NCI-H2171 (cell line): ENCODE data around the gene FAM241A.
"Not testable (repeated sequence)": the region's sequence is repeated elsewhere in the genome, so short reads cannot be mapped to it uniquely, and the experiment has no call there.

Experiments used
- DNase-seq: peaks from one replicate; lab custom pipeline; 2025; lab: John Stamatoyannopoulos, UW

FAM241A gene

DNA sequence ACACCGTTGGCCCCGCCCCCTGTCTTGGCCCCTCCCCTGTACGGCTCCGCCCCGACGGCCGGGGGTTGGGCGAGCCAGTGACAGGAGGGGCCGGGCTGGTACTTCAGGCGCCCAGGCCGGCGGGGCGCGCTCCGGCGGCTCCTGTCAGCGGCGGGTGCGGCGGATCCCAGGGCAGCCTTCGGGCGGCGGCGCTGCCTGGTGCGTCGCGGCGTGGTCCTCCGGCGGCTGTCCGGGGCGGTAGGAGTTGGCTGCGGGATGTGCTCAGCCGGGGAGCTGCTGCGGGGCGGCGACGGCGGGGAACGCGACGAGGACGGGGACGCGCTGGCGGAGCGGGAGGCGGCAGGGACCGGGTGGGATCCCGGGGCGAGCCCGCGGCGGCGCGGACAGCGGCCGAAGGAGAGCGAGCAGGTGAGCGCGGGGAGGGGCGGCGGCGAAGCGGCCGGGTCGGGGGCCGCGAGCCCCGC, at the start of gene FAM241A:
TSS of gene FAM241A (plus strand) at position 129 of the 464 bp plus-strand sequence. CDS start at position 256, 127 bp downstream.
- peak; percentile 21 for DNase-seq

DNA sequence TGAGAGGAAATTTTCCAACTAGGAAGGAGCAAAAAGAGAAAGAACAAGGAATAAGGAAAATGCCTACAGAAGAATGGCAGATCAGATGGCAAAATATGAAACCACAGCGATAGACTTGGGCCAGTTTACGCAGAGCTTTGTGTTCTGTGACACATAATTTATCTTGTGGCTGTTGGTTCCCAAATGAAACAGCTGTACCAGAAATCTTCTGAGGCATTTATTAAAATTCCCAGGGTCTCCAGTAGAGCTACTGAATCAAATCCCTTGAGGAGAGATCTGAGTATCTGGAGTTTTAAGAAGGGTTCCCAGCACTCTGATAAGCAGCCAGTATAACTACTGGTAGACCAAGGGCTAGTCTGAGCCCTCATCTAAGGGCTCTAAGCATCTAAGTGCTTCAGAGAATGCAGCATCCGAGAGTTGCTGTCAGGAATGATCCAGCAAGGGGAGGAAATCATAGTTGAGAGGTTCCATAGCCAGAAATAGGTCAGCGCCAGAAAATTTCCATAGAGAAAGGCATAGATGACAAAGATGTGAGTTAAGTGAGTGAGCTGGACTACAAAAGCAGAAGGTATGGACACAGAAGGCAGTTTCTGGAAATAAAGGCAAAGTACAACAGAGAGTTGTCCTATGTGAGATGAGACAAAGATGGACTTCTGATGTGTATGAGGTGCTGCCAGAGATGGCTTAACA, 46.3 kb upstream of the FAM241A start:
- DNase-seq, result no peak

DNA sequence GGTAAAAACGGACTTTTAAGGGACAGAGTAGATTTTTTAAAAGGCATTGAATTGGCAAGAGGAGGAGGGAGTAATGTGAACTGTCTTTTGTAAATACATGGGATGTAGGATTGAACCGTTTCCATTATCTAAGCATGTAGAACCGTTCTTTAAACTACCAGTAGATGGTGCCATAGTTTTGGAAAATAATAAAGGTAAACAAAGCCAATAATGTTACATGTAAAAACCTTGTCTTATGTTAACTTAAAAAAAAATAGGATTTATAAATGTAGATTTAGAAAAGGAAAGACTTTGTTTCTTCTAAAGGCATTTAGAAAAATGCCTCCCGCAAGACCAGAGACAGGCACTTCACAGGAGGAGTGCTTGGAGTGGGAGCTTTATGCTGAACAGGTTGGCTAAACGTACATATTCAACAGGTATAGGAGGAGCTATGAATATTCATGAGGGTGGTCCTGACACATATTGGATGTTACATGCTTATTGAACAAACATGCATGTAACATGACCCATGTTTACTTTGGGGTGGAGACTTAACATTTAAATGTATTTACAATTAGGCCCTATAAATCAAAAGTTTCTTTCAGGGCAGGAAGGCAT, 45.5 kb upstream of the FAM241A start:
- DNase-seq, result no peak

DNA sequence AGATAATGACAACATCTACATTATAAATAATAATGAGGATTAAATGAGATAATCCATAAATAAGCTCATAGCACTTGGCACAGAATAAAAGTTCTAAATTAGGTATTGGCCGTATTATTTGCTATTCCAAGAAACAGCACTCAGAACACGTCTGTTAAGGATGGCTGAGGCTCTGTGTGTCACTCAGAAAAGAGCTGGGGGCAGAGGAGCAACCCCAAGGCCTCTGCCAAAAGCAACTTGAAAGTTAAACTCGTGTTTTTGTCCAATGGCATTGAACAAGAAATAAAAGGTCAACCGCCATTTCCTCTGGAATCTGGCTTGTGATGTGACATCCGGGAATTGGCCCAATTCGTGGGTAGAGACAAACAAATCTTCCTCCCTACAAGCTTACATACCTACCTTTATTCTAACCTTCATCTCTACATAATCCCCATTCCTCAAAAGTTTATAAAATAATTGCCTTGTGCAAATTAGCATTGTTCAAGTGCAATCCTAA, 42.3 kb upstream of the FAM241A start:
- no peak for DNase-seq

DNA sequence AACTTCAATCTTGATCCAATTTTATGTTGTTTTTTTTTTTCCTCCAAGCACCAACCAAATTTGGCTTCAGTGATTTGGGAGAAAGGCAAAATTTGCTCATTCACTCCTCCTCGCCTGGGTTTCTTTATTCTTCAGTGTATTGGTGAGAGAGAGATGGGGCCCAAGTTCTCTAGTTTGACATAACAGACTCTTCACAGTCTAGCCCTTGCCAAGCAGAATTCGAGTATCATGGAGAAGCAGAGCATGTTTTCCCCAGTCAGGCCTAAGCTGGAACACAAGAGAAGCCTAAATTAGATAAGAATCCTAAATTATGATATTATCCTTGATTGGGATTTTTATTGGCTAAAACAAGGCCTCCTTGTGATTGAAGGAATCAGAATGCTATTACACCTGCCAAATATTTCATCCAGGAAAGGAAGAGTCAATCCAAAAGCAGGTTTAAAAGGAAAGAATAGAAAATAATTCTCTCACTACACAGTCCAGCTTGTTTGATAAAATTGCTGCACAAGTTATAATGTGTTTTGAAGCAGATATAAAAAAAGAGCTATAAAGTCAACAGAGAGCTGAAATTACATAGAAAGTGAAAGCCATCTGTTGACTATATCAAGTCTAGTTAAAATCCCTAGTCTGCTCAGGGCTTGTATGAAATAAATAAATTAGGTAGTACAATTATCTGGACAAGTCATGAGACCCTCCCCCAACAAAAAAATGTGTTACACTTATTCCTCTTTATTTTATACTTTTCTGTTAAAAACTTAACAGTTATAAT, 39.9 kb upstream of the FAM241A start:
- no peak for DNase-seq

DNA sequence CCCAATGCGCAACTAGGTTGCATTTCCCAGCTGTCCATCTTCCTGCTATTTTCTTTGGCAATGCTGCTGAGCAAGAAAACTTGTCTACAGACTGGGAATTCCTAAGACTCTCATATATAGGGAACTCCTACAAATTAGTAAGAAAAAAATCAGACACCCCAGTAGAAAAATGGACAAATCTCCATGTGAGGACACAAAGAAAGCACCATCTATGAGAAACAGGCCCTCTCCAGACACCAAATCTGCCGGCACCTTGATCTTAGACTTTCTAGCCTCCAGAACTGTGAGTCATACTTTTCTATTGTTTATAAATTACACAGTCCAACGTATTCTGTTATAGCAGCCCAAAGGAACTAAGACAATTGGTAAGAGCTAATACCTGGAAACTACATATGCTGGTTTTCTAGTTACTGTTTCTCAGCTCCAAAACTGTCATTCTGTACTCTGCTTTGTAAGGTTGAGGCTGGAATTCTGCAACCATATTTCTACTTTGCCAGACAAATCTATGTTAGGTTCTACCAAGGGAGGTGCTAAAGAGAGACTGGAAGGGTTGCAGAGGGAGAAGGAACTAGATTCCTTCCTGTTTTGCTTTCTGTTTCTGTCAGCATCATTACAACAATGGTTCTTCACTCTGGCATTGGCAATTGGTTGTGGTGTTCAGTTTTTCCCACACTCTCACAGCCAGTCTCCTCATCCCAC, 35.7 kb upstream of the FAM241A start:
- no peak for DNase-seq

DNA sequence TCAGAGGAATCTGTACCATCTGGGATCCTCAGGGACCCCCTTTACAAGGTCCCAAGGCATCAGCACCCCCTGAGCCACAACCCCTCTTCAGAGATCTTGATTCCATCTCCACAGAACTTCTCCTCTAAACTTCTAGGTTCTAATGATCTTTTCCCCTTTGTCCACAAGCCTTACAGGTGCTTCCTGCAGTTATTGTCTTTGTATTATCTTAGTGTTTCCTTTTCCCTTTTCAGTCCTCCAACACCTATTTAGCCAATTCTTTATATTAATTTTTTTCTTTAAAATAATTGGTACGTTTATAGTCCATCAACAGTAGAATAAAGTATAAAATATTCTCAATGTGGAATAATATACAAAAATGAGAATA, 35.2 kb upstream of the FAM241A start:
- DNase-seq, result no peak

DNA sequence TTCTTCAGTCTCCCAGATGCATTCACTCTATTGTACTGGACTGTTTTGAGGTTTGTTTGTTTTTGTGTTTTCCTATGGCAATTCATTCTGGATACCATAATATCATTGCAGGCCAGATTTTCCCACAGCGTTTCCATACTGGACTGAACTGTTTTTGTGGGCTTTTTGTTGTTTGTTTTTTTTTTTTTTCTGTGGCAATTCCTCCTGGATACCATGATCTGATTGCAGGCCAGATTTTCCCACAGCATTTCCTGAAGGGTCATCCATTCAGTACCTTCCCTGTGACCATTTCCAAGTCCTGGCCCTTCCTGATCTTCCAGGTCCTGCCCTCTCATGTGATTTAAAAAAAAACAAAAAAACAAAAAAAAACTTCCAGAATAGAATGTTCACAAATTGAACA, 33.9 kb upstream of the FAM241A start:
- no peak for DNase-seq

DNA sequence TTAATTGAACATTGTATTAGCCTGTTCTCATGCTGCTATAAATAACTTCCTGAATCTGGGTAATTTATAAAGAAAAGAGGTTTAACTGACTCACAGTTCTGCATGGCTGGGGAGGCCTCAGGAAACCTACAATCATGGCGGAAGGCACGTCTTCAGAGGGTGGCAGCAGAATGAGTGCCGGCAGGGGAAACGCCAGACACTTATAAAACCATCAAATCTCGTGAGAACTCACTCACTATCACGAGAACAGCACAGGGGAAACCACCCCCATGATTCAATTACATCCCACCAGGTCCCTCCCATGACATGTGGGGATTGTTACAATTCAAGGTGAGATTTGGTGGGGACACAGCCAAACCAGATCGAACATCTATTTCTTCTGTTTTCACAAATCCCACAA, 33.2 kb upstream of the FAM241A start:
- not testable (repeated sequence) for DNase-seq

DNA sequence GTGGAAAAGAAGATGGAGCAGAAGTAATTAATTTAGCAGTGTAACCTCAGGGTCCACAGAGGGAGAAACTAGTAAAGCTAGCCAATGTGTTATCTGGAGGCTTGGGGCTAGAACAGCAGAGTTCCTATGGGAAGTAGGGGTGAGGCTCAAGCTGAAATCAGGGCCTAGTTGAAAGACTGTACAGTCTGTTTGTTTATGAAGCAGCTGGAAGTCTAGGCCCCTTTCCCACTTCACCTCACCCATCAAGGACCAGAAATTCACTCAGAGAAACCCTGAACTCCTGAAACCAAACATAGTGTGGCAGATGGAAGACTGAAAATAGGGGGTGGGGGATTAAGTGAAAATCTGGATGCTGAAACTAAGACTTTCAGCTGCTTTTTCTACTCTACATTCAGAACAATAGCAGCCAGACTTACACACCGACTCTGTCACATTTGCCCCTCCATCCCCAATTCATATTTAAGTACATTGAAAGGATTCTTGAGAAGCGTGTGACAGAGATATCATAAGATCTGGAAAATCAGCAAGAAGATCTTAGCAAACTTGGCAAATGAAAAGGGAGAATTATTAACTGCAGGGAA, 32.6 kb upstream of the FAM241A start:
- no peak for DNase-seq

DNA sequence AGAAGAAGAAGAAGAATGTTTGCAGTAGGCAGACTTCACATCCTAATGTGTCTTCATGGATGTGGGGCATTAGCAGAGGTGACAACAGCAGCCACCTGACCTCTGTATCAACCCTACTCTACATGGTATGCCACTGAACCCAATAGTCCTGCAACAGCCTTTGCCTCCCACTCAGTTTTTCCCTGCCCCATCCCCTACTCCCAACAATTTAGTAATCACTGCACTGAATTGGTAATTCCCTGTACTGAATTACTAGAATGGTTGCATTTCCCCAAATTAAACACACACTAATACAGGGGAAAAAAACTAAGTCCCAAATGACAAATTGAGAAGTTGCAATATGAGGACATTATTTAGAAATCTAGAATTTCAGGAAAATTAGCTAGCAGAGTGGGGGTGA, 31.4 kb upstream of the FAM241A start:
- no peak for DNase-seq

DNA sequence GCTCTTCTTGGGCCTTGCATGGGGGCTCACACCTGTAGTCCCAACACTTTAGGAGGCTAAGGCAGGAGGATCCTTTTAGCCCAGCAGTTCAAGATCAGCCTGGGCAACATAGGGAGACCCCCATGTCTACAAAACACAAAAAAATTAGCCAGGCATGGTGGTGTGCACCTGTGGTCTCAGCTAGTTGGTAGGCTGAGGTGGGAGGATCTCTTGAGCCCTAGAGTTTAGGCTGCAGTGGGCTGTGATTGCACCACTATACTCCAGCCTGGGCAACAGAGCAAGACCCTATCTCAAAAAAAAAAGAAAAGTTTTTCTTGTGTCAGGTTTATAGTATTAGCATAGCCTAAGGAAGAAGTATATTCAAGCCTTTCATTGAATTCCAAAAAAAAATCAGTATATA, 30.8 kb upstream of the FAM241A start:
- DNase-seq, result no peak

DNA sequence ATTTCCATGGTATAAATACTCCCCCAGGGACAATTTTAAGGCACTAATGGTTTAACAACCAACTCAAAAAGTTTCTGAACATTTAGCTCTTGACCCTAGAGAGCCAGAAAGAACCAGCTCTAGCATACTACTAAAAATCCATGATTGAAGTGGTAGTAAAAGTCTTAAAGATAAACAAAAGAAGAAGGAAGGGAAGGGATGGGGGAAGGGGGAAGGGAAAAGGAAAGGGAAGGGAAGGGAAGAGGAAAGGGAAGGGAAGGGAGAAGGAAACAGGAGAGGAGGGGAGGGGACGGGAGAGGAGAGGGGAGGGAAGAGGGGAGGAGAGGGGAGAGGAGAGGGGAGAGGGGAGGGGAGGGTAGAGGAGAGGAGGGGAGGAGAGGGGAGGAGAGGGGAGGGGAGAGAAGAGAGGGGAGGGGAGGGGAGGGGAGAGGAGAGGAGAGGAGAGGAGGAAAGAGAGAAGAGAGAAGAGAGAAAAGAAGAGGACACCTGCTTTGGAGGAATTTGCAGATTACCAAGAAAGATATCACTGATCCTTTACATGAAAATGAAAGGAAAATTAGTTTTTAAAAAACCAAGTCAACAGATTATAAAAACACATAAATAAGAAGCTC, 26.4 kb upstream of the FAM241A start:
- no peak for DNase-seq

DNA sequence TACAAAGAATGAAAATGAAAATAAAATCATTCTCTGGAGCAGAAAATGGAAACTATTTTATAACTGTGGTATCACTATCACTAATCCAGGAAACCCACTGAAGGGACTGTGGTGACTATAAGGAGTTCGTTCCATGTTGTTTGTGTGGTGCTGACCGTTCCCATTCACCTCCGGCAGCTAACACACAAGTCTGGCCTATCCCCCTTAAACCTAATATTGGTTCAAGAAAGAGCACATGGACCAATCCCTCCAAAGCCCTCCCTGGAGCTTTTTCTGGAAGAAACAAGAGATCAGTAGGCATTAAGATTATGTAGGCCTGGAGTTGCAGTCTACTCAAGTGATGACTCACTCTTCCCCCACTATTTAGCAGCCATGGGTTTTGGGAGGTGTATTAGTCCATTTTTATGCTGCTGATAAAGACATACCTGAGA, 25.9 kb upstream of the FAM241A start:
- no peak for DNase-seq

DNA sequence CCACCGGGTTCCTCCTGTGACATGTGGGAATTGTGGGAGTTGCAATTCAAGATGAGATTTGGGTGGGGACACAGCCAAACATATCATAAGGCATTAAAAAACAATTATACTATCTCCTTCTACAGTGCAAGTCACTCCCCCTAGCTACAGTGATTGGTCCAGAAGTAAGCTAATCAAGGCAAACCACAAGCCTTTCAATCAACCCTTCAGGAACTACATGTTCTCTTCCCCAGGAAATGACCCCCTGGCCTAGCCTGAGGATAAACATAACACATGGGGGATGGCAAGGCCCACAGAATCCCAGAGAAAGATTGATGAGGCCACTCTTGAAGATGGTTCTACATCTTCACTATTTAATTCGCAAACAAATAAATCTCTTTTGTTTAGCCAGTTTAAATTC, 25.2 kb upstream of the FAM241A start:
- no peak for DNase-seq

DNA sequence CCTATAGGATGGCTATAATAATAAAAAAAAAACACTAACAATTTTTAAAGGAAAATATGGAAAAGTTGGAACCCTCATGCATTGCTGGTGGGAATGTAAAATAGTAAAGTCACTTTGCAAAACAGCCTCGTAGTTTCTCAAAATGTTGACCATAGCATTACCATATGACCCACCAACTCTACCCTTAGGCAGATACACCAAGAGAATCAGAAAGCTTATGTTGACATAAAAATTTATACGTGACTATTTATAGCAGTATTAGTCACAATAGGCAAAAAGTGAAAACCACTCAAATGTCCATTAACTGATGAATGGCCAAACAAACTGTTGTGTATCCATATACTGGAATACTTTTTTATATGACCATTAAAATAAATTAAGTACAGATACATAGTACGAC, 19.8 kb upstream of the FAM241A start:
- no peak for DNase-seq

DNA sequence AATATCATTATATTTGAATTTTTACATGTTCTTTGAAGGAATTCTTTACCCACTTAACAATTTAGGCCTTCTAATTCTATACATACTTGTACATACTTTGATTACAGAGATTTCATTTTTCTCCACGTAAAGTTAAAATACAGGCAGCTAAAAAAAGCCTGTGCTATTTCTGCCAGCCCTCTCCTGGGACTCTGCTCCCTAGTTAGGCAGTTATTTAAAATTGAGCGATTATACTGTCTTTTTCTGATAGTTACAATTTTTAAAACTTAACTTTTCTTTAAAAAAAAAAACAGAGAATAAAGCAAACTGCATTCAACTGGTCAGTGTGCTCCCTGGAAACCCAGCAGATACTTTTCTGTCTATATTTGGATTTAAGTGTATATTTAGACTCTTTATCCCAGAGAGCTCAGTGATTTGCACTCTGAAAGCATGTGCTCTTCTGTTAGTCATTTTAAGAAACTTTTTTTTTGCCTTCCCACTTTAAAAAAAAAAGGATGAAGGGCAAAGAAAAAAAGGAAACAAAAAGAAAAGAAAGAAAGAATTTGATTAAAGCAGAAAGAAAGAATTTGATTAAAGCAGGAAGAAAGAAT, 18.1 kb upstream of the FAM241A start:
- no peak for DNase-seq

DNA sequence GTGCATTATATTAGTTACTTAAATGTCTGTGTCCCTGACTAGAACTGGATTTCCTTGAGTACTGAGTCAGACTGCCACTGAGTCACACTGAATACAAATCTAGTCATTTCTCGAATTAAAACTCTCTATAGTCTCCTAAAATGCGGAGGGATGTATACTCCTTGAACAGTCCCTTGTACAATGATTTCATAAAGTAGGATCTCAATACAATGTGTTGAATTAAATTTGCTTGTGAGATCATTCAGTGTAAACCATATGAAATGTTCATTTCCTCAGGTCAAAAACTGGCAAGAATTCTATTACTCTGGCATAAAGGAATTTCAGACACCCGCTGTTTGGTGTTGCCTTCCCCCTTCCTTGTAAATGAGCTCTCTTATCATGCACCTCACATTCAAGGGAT, 17.5 kb upstream of the FAM241A start:
- DNase-seq, result no peak

DNA sequence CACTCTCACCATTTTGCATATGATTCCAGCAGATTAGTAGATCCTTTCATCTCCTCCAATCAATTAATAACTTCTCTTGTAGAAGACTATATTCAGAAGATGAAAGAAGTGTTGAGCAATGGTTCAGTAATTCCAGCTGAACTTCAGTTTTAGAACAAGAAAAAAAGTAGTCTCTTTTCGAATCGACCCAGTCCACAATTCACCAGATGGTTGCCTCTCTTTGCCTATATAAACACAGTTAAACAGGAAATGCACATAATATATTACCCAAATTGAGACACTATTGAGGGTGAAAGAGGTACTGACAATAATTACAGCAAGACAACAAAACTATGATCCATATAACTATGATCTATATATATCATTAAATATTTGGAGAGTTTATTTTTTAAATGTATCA, 16.8 kb upstream of the FAM241A start:
- DNase-seq, result no peak

DNA sequence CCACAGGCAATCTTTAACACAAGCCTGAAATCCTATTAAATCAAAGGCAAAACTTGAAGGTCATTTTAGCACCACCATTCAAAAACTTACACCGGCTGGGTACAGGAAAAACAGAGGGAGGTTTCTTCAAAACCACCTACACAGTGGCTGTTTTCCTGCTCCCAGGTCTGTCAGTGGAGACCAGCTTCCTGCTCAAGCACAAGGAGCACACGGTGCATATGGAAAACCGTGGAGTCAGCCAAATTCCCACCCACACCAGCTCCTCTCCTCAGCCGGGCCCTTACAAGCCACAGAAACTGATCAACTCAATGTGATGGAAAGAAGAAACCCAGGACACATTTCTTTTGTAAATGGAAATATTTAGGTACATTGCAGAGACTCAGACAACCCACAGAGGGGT, 14.3 kb upstream of the FAM241A start:
- DNase-seq, result no peak

DNA sequence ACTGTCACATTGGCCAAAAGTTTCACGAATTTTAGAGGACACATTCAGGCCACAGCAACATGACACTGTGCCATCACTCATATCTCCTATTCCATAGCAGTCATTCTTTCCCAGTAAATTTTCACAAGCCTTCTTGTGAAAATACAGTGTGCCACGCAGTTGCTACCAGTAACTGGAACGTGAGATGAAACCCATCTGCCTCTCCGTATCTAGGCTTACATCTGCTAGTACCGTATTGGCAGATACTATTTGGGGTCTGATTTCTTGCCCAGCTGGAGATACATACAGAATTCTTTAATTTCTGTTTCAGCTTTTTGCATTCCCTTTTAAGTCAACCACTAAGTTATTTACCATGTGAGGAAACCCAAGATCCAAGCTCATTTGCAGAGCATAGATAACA, 8.7 kb upstream of the FAM241A start:
- no peak for DNase-seq
